GM18858 (cell line): ENCODE measurements around the gene PNPLA1.
"Not testable (repeated sequence)": the region's sequence is repeated elsewhere in the genome, so short reads cannot be mapped to it uniquely, and the experiment has no call there.

Source experiments
- ATAC-seq: cut with Tn5 transposase; IDR thresholded peaks from one replicate; pipeline ENCODE4 v1.9.1; 2021; ENCODE audit not compliant: unreplicated experiment

PNPLA1 gene

DNA sequence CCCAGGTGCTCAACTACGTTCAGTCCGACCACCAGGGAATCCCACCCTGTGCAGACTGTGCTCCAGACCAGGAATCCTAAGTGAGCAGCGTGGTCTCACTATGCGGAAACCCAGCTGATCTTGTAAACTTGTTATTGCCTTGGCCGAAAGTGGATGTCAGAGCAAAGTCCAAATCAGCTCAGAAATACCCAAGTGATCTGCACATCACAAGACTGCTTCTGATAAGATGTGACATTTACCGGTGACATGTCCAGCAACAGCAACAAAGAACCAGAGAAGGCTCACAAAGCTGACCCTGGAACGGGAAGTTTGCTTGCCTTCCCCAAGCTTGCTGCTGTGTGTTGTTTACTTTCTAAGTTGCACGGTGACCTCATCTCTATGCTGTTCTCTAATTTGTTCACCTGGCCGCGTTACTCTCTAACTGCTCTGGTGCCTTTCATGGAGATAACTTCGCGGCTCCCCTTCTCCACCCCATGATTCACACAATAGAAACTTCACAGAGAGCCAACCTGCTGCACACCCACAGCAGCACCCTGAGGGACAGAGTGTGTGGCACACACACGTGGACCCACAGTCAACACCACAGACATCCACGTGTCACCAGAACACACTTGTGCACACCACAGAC, 65.1 kb downstream of the PNPLA1 start:
- ATAC-seq, result no peak

DNA sequence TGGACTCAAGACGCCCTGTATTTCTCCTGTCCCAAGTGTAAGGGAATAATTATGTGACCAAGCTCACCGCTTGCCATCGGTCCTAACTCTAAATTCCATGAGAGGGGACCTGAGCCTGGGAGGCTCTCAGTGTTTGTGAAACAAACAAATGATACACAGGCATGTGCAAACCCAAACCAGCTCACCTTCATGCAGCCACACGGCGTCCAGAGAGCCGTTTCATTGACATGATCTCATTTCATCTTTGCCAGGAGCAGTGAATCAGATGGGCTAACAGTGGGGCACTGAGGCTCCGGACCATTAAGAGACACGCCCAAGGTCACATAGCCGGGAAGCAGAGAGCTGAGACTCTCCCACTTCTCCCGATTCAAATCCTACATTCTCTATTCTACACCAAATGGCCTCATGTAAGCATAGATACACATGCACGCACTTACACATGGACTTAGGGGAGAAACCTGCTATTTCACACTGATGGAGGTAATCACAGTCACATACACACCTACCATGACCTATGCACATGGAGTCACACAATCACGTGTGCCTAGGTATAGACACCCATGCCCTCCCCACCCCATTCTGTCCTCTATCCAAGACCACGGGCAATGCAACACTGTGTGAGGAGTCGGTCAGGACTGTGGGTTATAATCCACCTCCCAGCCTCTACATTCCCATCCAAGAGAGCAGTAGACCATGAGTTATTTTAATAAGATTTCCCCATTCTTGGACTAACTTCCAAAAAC, 65.8 kb downstream of the PNPLA1 start:
- ATAC-seq, result no peak

DNA sequence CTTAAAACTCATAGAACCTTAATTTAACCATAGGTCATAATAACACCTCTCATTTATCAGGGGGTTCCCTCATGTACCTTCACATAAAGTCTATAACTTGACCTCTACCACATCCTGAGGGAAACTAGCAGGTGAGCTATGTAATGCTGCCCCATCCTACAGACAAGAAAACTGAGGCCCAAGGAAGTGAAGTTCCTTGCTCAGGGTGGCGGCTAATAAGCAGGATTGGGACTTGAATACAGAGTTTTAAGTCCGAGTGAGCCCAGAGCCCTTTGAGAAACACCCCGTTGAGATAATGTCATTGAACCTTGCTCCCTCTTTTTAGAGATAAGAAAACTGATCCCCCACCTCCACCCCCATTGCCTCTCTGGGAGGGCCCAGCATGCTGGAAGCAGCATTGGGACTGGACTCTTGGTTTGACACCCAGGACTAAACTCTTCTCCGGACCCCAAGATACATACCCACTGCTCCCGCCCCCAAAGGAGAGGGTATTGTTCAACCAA, 66.4 kb downstream of the PNPLA1 start:
- ATAC-seq, result no peak

DNA sequence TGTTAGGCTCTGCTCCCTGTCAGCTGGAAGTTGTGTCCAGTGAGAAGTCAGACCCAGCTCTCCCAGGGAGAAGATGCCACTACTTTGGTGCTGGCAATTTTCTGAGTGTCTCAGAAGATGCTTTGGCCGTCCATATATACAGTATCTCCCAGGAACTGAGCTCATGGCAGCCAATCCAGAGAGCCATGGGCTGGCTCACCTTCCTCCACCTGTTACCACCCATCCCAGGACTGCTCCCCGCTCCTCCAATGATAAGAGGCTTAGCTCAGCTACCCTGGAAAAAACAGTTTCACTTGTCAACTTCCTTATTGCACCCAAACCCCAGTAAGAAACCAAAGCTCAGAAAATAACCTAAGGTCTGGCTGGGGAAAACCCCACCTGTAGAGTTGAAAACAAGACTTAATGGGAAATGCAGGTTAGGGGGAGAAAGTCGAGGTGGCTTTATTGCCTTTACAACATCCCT, 67.0 kb downstream of the PNPLA1 start, which contains the start of gene BNIP5:
TSS of gene BNIP5 (minus strand) at position 110 of the 463 bp plus-strand sequence. CDS start 6,198 bp downstream, outside the sequence.
- ATAC-seq, result no peak

DNA sequence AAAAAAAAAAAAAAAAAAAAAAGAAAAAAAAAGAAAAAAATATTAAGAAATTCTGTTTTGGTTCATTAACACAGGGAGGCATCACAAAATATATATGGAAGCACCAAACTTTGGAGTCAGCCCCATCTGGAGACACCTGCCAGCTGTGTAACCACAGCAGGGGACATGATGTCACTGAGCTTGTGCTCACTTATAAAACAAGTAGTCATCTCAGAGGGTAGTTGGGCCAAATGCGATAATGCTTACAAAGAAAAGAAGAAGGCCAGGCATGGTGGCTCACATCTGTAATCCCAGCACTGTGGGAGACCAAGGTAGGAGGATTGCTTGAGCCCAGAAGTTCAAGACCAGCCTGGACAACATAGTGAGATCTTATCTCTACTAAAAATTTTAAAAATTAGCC, 68.0 kb downstream of the PNPLA1 start:
- no peak for ATAC-seq

DNA sequence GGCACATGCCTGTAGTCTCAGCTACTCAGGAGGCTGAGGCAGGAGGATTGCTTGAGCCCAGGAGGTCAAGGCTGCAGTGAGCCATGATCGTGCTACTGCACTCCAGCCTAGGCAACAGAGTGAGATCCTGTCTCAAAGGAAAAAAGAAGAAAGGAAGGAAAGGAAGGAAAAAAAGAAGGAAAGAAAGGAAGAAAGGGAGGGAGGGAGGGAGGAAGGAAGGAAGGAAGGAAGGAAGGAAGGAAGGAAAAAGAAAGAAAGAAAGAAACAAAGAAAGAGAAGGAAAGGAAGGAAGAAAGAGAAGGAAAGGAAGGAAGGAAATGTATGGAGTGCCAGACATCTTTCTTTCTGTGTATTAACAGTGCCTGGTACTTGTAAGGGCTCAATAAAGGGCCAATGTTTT, 68.4 kb downstream of the PNPLA1 start:
- ATAC-seq, result not testable (repeated sequence)

DNA sequence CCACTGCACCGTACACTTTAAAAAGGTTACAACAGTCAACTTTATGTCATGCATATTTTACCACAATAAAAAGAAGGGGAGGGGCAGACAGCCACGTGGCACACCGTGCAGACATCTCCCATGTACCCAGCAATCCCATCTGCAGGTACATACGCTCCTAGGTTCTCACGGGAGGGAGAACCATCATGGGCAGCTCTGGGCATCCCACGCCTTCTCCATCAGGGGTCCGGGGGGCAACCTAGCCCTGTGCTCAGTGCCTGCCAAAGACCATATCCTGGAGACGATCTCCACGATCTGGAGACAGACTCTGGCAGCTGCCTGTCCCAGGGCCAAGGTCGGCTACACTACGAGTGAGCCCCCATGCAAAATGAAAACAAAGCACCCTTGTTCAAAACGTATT, 69.3 kb downstream of the PNPLA1 start:
- ATAC-seq, result no peak

DNA sequence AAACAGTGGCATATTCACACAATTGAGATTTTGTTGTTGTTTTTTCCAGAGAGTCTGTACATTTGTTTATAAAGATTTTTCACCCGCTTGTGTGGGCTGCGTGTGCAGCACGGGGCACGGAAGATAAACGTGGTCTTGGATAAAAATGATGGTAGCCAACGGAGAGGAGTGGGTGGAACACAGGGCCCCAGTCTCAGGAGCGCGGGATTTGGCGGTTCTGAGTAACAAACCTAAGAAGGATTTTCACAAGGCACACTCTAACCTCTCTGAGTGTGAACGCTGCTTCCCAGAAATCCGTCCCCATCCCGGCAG, 70.4 kb downstream of the PNPLA1 start:
- ATAC-seq, result no peak

DNA sequence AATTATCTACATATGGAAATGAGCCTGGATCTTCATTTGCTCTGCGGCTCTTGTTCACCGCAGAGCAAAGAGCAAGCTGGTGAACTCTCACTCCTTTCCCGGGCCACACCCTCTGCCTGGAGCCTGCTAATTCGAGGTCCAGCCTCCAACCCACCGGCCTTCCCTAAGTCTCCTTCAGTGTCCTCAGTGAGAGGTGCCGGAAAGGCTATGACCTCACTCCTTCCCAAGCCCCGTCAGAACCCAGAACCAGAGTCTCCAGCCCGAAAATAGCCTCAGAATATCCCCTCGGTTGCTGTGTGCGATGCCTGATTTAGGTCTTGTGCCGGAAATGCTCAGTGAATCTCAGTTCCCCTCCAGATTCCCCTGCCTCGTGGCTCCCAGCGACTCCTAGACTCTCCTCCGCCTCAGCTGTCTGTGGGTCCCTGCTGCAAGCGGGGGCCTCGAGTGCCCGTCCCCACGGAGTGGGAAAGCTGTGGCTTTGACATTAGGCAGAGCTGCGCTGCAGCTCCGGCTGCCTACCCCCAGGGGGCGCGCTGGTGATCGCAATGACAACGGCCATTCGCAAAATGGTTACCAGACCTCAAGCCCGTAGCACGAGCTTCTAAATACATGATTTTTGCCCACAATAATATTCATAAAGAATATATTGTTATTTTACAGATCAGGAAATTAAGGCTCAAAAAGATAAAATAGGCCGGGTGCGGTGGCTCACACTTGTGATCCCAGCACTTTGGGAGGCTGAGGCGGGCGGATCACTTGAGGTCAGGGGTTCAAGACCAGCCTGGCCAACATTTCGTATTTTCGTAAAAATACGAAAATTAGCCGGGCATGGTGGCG, 71.0 kb downstream of the PNPLA1 start:
- no peak for ATAC-seq

DNA sequence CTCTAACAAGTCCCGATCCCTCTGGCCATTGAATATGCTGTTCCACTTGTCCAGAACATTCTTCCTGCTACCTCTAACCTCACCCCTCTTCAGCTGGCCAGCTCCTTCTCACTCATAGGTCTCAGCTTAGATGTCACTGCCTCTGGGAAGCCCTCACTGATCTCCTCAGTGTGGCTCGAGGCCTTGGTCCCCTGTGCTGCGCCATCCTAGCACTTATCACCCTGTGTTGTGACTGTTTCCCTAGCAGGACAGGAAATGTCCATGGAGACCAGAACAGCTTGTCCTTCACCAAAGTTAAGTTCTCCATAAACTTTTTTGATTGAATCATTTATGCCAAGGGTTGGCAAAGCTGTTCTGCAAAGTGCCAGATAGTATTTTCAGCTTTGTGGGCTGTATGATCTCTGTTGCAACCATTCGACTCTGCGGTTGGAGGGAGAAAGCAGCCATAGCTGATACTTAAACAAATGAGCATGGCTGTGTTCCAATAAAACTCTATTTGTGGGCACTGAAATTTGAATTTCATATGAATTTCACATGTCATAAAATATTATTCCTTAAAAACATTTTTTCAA, 73.3 kb downstream of the PNPLA1 start:
- no peak for ATAC-seq

DNA sequence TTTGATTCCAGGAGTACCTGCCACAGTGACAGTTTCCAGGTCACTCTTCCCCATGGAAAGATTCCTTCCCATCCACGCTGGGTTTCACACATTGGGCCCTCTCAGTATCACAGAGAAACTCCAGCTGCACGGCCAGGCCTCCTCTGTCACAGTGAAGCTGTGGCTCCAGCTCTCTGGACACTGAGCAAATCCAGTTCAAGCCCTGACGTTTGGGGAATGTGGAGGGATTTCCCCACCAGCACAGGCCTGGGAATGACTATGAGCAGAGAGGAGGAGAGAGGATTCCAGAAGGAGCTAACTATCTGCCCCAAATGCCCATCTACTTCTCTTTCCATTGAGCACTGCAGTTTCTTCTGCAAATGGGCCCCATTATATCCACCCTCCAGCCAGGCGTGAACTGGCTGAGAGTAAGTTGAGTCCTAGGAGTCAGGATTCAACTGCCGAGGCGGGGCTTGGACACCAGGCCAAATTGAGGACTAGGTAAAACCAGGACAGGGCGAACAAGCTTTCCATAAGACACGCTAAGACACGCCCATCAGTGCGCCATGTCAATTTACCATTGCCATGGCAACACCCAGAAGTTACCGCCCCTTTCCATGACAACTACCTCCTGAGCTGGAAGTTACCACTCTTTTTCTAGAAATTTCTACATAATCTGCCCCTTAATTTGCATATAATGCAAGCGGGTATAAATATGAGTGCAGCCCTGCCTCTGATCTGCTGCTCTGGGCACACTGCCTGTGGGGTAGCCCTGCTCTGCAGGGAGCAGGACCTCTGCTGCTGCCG, 76.0 kb downstream of the PNPLA1 start:
- ATAC-seq, result no peak

DNA sequence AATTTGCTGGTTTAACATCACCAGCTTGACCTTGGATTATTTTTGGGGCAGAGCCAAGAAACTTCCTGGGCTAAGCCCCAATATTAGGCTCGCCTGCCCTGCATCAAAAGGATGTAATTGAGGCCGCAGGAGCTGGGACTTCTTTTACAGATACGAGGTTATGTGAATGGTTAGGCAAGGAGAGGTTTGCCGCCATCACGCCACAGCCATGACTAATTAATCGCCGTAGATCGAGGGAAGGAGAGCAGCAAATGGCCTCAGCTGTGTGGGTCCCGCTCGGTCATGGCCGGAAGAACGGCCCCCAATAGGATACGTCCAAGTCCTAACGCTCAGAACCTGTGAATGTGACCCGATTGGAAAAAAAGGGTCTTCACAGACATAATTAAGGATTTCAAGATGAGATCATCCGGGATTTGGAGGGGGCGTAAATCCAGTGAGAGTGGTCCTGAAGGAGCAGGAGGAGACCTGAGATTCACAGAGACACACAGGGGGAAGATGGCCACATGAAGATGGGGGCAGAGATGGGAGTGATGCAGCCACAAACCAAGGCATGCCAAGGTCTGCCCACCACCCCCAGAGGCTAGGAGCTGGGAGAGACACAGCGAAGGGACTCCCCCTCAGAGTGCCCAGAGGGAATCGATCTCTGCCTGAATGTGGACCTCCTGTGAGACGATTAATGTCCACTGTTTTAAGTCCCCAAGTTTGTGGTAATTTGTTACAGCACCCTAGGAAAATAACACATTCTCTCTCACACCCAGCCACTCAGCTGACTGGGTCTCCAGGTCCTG, 76.8 kb downstream of the PNPLA1 start:
- ATAC-seq, result no peak

DNA sequence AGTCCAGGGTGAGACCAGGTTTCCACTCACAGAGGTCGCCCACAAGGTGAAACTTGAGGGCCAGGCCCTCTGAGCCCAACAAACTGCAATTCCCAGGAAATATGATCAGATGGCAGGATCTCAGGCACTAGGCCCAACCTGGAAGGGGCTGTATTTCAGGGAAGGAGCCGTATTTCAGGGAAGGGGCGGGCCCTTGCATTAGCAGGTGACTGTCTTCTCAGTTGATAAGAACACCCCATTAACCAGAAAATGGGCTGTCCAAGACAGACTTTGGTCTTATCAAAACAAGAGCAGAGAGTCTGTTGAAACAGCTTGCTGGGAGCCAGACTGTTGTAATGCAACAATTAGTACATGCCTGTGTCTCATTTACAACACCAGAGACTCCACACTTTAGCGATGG, 77.8 kb downstream of the PNPLA1 start:
- ATAC-seq, result no peak

DNA sequence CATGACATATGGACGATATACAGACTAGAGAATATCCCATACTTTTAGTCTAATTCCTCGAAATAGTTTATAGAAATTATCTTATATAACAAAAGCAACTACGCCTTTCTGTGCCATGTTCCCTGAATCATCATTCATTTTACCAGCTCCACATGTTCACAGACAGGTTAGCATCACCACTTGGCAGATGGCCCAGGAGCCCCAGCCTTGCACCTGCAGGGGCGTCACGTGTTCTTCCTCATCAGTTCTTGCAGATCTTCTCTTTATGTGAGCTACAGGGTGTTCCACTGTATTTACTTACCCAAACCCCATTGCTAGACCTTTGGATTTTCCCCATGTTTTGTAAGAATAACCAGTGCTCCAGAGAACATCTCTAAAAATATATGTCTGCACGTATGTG, 79.4 kb downstream of the PNPLA1 start:
- no peak for ATAC-seq

DNA sequence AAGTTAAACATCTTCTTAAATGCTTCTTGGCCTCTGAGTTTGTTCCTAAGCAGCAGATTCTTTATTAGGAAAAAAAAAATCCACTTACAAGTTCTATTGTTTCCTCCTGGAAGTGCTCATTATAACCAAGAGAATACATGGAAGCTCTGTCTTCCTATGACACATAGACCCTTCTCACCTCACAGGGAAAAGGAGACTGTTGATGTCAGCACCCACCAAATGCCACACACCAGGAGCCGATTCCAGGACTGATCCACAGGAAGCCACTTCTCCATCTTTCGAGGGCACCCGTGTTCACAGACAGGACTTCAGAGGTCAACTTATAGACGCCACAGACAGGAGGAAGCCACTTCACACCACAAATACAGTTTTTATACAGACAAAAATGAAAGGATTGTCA, 80.2 kb downstream of the PNPLA1 start:
- ATAC-seq, result no peak

DNA sequence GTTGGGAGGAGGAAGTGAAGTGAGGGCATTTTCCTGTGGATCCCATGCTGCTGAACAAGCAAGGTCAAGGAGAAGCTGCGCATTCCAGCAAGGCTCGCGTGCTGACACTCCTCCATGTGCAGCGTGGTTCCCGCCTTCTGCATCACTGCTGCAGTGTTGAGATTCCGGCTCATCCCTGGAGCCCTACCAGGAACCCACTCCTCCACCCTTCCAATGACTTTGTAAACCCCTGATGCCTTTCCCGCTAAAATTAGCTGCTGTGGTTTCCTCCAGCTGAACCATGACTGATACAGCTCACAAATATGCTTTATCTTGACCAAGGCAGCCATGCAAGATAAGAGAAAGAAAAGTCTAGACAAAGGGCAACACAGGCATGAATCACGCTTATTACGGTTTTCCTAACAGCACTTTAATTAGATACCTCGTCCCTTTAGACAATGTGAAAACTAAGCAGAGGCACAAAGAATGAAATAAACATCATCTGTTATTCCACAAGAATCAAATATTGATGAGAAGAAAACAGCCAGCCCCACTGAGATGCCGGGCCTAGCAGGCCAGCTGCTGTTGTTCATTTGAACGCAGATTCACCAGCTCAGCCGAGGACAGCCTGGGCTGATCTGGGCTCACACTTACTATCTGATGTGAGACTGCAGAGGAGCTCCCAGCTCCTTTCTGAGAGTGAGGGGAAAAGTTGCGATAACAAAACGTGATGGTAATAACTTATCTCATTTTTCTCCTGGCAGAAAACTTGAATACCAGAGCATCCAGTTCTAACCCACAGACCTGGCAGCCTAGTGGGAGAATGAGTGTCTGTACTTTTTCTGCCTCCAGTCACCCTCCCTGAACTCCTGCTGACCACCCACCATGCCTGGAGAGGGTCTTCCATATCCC, 81.1 kb downstream of the PNPLA1 start:
- ATAC-seq, result no peak

DNA sequence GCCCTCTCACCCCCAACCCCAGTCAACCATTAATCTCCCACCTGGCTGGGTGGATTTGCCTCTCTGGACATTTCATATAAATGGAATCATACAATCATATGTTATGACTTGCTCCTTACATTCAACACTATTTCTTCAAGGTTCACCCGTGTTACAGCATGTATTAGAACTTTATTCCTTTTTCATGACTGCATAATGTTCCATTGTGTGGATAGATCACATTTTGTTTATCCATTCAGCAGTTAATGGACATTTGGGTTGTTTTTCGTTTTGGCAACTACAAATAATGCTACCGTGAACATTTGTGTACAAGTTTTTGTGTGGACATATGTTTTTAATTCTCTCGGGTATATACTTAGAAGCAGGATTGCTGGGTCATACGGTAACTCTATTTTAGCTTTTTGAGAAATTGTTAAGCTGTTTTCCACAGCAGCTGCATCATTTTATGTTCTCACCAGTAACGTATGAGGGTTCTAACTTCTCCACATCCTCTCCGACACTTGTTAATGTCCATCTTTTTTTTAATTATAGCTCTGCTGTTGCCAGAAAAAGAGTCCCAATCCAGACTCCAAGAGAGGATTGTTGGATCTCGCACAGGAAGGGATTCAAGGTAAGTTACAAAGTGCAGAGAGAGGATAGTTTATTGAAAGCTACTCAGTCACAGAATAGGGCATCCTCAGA, 82.8 kb downstream of the PNPLA1 start:
- no peak for ATAC-seq

DNA sequence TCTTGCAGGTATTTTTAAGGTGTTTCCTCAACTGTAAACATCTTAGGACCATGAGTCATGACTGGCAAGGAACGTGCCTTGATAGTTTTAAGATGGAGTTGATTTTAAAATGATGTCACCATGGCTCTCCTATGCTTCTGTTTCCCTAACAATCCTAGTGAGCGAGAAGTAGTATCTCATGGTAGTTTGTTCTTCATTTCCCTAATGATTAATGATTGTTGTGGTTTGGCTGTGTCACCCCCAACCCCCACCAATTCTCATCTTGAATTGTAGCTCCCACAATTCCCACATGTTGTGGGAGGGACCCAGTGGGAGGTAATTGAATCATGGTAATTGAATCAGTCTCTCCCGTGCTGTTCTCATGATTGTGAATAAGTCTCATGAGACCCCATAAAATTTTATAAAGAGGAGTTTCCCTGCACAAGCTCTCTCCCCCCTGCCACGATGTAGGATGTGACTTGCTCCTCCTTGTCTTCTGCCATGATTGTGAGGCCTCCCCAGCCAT, 83.6 kb downstream of the PNPLA1 start:
- no peak for ATAC-seq
